ENCODE measurements around the gene MAFF.
A peak's percentile ranks its signal among the peaks of the same experiment; 100 is the strongest.
"Not testable (repeated sequence)": the region's sequence is repeated elsewhere in the genome, so short reads cannot be mapped to it uniquely, and the experiment has no call there.

MAFF gene

GRCh38 chr22:38230108-38230825, 28.5 kb downstream of the MAFF start:
- DNase-seq (ENCODE audit: low spot score) (no peak), ATAC-seq (ENCODE audit: low read depth) (no peak)
- no peaks in the 10 kb centered on the region for H3K27me3 ChIP-seq (ENCODE audit: insufficient read depth, poor library complexity, severe bottlenecking)
- peaks cover 17% of the 10 kb centered on the region for H3K4me1 ChIP-seq (ENCODE audit: insufficient read depth, poor library complexity, severe bottlenecking)
- H3K36me3 ChIP-seq (ENCODE audit: low read depth): peaks cover 62% of the 10 kb centered on the region
- H3K9me3 ChIP-seq (ENCODE audit: severe bottlenecking): no peaks in the 10 kb centered on the region
- no peak for TF ChIP-seq CTCF (IDR thresholded peaks at IDR 0.05; ENCODE audit: poor library complexity, severe bottlenecking)
- H3K27ac ChIP-seq (ENCODE audit: poor library complexity, severe bottlenecking): peak overlapping the region; percentile 48
- H3K4me3 ChIP-seq (ENCODE audit: severe bottlenecking): no peak overlapping the region

GRCh38 chr22:38230916-38231315, 29.1 kb downstream of the MAFF start:
- DNase-seq (ENCODE audit: low spot score) (no peak), ATAC-seq (ENCODE audit: low read depth) (no peak)
- Histone ChIP-seq H3K27ac (ENCODE audit: poor library complexity, severe bottlenecking) (peak overlapping the region; percentile 48), H3K4me1 (ENCODE audit: insufficient read depth, poor library complexity, severe bottlenecking) (peaks cover 17% of the 10 kb centered on the region), H3K4me3 (ENCODE audit: severe bottlenecking) (no peak overlapping the region), H3K9me3 (ENCODE audit: severe bottlenecking) (no peaks in the 10 kb centered on the region), H3K27me3 (ENCODE audit: insufficient read depth, poor library complexity, severe bottlenecking) (no peaks in the 10 kb centered on the region), H3K36me3 (ENCODE audit: low read depth) (peaks cover 59% of the 10 kb centered on the region)
- TF ChIP-seq CTCF (IDR thresholded peaks at IDR 0.05; ENCODE audit: poor library complexity, severe bottlenecking): no peak

- Histone ChIP-seq H3K27ac (ENCODE audit: poor library complexity, severe bottlenecking) (no peak overlapping the region), H3K9me3 (ENCODE audit: severe bottlenecking) (no peaks in the 10 kb centered on the region), H3K27me3 (ENCODE audit: insufficient read depth, poor library complexity, severe bottlenecking) (no peaks in the 10 kb centered on the region), H3K4me3 (ENCODE audit: severe bottlenecking) (no peak overlapping the region), H3K36me3 (ENCODE audit: low read depth) (peaks cover 55% of the 10 kb centered on the region), H3K4me1 (ENCODE audit: insufficient read depth, poor library complexity, severe bottlenecking) (peaks cover 17% of the 10 kb centered on the region)
- TF ChIP-seq CTCF (IDR thresholded peaks at IDR 0.05; ENCODE audit: poor library complexity, severe bottlenecking): no peak
- ATAC-seq (ENCODE audit: low read depth): no peak
- no peak for DNase-seq (ENCODE audit: low spot score)
These were observed 30.4 kb downstream of the MAFF start for GRCh38 chr22:38232196-38232595.

GRCh38 chr22:38233427-38233826, 31.6 kb downstream of the MAFF start:
- ATAC-seq (ENCODE audit: low read depth) (no peak), DNase-seq (ENCODE audit: low spot score) (no peak)
- Histone ChIP-seq H3K27me3 (ENCODE audit: insufficient read depth, poor library complexity, severe bottlenecking) (no peaks in the 10 kb centered on the region), H3K27ac (ENCODE audit: poor library complexity, severe bottlenecking) (no peak overlapping the region), H3K4me3 (ENCODE audit: severe bottlenecking) (no peak overlapping the region), H3K9me3 (ENCODE audit: severe bottlenecking) (no peaks in the 10 kb centered on the region), H3K4me1 (ENCODE audit: insufficient read depth, poor library complexity, severe bottlenecking) (peaks cover 14% of the 10 kb centered on the region), H3K36me3 (ENCODE audit: low read depth) (peaks cover 52% of the 10 kb centered on the region)
- no peak for TF ChIP-seq CTCF (IDR thresholded peaks at IDR 0.05; ENCODE audit: poor library complexity, severe bottlenecking)

- peaks cover 14% of the 10 kb centered on the region for H3K4me1 ChIP-seq (ENCODE audit: insufficient read depth, poor library complexity, severe bottlenecking)
- not testable (repeated sequence) for H3K27ac ChIP-seq (ENCODE audit: poor library complexity, severe bottlenecking); ATAC-seq (ENCODE audit: low read depth); H3K9me3 ChIP-seq (ENCODE audit: severe bottlenecking); H3K27me3 ChIP-seq (ENCODE audit: insufficient read depth, poor library complexity, severe bottlenecking); H3K4me3 ChIP-seq (ENCODE audit: severe bottlenecking); DNase-seq (ENCODE audit: low spot score)
- peaks cover 53% of the 10 kb centered on the region for H3K36me3 ChIP-seq (ENCODE audit: low read depth)
These were observed 32.1 kb downstream of the MAFF start for GRCh38 chr22:38233856-38234255.
